Measurements from ENCODE around the gene MRPL4.
"Not testable (repeated sequence)": the region's sequence is repeated elsewhere in the genome, so short reads cannot be mapped to it uniquely, and the experiment has no call there.

The MRPL4 gene

DNA sequence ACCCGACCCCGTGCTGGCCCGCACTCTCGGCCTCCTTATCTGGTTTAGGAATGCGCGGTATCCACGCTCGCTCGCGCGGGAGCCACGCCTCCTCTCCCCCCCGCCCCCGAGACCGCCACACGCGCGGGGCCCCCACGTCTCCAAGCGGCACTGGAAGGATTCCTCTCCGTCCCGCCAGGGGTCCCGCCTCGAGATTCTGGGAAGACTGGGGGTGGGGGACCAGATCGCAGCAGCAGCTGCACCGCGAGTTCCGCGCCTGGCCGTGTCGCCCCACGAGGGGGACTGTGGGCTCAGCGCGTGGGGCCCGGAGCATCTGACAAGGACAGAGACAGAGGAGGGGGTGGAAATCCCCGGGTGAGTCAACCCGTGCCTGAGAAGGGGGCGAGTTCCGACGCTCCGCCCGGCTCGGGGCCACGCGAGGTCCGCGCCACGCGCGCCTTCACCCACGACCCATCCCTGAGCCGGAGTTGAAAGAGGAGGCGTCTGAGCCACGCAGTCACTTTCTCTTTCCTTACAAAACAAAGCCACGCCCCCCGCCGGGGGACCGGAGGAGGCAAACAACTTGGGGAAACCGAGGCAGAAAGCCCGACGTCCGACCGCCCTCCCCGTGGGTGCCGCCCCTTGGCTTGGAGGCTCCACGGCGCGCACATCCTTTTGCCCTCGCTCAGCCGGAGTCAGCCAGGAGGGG is 21.7 kb upstream of the MRPL4 start:
- DNase-seq (ENCODE audit: extremely low read depth in 1 of 2, low read depth in 1 of 2): peak in 1 of 2 donors; percentile 32

- DNase-seq (ENCODE audit: extremely low read depth in 1 of 2, low read depth in 1 of 2): peak in 1 of 2 donors; percentile 46
Observed at GRCh38 chr19:10230861-10231611, 21.0 kb upstream of the MRPL4 start, which contains the start of gene S1PR2. TSS of gene S1PR2 (minus strand) at chr19:10231331. CDS start at chr19:10224905, 6,426 bp downstream.

- DNase-seq (ENCODE audit: extremely low read depth in 1 of 2, low read depth in 1 of 2): no peak
Observed at GRCh38 chr19:10231612-10232228, 20.3 kb upstream of the MRPL4 start.

DNA sequence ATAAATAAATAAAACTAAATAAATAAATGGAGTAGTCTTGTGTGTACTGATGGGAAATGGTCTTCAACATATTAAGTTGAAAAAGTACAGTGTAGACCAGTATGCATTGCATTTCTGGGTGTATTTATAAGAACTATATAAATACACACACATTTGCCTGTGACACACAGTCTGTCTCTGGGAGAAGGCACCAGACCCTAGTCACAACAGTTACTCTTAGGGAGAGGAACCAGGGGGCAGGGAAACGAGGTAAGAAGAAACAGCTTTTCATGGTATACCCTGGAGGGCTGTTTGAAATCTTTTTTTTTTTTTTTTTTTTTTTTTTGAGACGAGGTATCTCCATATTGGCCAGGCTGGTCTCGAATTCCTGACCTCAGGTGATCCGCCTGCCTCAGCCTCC is 18.1 kb upstream of the MRPL4 start:
- DNase-seq (ENCODE audit: extremely low read depth in 1 of 2, low read depth in 1 of 2): no peak

DNA sequence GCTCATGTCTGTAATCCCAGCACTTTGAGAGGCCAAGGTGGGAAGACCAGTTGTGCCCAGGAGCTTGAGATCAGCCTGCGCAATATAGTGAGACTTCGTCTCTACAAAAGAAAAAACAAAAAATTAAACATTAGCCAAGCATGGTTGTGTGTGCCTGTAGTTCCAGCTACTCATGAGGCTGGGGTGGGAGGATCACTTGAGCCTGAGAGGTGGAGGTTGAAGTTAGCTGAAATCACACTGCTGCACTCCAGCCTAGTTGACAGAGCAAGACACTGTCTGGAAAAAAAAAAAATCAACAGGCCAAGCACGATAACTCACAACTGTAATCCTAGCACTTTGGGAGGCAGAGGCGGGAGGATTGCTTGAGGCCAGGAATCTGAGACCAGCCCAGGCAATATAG is 17.0 kb upstream of the MRPL4 start:
- DNase-seq (ENCODE audit: extremely low read depth in 1 of 2, low read depth in 1 of 2): no peak

DNA sequence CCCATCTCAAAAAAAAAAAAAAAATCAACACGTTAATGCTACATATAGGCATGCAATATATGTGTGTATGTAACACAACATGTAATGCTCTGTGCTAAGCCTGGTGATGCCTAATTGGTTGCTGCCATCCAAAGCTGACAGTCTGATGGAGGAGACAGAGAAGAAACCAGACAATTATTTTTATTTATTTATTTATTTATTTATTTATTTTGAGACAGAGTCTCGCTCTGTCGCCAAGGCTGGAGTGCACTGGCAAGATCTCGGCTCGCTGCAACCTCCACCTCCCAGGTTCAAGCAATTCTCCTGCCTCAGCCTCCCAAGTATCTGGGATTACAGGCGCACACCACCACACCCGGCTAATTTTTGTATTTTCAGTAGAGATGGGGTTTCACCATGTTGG is 16.6 kb upstream of the MRPL4 start:
- not testable (repeated sequence) for DNase-seq (ENCODE audit: extremely low read depth in 1 of 2, low read depth in 1 of 2)

DNA sequence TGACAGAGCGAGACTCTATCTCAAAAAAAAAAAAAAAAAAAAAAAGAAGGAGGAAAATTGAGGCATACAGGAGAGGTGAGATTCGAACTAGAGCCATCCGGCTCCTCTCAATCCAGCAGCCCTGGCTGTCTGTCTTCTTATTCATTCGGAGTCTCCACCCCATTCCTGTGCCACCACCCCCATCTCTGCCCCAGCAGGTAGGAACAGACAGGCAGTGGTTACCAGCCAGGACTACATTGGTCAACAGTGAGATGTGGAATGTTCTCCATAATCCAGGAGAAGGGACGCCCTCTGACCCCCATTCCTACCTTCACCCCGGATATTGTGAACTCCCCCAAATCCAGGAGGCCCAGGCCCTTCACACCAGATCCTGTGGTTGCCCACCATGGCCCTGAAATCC is 14.3 kb upstream of the MRPL4 start:
- DNase-seq (ENCODE audit: extremely low read depth in 1 of 2, low read depth in 1 of 2): no peak

DNA sequence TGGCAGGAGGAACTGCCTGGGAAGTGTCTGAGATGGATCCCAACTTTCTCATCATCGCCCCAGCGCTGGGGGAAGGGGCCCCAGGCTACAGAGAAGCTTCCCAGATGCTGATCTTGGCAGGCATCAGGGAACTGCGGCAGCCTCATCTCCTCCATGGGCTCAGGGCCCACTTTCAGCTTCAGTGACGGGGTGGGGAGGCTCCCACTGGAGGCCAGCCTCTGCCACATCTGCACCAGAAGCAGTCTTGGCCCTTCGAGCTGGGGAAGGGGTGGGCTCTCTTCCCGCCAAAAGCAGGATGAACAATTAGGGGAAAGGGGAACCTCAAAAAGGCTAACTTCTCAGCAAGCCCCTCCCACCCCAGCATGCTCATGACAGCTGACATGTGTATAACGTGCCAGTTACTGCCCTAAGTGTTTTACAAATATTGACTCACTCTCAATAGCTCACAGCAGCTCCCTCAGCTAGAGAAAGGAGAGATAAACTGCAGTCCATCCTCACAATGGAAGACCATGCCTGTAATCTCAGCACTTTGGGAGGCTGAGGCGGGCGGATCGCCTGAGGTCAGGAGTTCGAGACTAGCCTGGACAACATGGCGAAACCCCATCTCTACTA is 13.7 kb upstream of the MRPL4 start:
- DNase-seq (ENCODE audit: extremely low read depth in 1 of 2, low read depth in 1 of 2): no peak

DNA sequence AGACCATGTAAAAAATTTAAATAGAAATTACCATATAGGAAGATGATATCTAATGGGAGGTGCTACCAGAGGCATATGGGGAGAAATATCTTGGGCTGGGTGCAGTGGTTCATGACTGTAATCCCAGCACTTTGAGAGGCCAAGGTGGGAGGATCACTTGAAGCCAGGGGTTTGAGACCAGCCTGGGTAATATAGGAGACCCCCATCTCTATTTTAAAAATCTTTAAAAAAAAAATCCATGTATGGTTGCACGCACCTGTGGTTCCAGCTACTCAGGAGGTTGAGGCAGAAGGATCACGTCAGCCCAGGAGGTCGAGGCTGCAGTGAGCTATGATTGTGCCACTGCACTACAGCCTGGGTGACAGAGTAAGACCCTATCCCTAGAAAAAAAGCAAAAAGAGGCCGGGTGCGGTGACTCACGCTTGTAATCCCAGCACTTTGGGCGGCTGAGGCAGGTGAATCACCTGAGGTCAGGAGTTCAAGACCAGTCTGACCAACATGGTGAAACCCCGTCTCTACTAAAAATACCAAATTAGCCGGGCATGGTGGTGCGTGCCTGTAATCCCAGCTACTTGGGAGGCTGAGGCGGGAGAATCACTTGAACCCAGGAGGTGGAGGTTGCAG is 10.1 kb upstream of the MRPL4 start:
- not testable (repeated sequence) for DNase-seq (ENCODE audit: extremely low read depth in 1 of 2, low read depth in 1 of 2)

DNA sequence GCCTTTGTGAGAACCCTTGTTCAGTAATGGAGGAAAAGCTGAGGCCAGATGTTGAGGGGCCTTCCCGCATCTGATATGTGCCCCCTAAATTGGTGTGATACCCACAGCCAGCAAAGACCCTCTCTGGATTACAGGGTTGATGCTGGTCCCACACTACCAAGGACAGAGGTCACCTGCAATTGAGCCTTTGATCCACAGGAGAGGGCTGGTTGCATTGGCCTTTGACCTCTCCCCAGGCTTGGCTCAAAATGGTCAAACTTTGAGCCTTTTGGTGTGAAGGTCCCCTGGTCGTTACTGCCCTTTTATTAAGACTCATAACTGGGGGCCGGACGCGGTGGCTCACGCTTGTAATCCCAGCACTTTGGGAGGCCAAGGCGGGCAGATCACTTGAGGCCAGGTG is 8.4 kb upstream of the MRPL4 start:
- no peak for DNase-seq (ENCODE audit: extremely low read depth in 1 of 2, low read depth in 1 of 2)

DNA sequence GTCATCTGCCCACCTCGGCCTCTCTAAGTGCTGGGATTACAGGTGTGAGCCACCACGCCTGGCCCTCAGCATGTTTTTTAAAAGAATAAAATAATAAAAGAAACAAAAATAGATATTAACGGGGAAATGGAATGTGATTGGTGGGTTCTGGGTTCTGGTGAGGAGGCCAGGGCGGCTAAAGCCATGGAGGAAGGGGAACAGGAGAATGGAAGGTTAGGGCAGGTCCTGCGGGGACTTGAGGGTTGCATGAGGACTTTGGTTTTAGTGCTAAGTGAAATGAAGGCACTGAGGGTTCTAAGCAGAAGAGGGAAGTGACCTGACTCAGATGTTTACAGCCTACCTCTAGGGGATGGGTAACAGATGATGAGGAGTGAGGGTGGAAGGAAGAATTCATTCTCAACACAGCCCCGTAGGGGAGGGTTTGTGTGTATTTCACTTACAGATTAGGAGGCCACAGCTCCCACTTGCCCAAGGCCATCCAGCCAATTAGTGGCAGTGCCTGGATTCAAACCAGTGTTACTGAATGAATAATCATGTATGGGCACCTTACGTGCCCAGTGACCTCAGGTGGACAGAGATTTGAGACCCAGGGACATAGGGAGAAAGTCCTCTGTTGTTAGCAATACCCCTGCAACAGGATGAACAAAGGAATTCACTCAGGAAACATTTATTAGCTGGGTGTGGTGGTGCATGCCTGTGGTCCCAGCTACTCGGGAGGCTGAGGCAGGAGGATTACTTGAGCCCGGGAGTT is 6.7 kb upstream of the MRPL4 start:
- DNase-seq (ENCODE audit: extremely low read depth in 1 of 2, low read depth in 1 of 2): no peak

- DNase-seq (ENCODE audit: extremely low read depth in 1 of 2, low read depth in 1 of 2): no peak
Observed at GRCh38 chr19:10246511-10246910, 5.5 kb upstream of the MRPL4 start.

GRCh38 chr19:10252707-10253106 is 693 bp downstream of the MRPL4 start:
- DNase-seq (ENCODE audit: extremely low read depth in 1 of 2, low read depth in 1 of 2): no peak

- DNase-seq (ENCODE audit: extremely low read depth in 1 of 2, low read depth in 1 of 2): no peak
Observed at GRCh38 chr19:10254244-10254643, 2.2 kb downstream of the MRPL4 start.

- DNase-seq (ENCODE audit: extremely low read depth in 1 of 2, low read depth in 1 of 2): no peak
Observed at GRCh38 chr19:10255358-10255757, 3.3 kb downstream of the MRPL4 start.

- DNase-seq (ENCODE audit: extremely low read depth in 1 of 2, low read depth in 1 of 2): no peak
Observed at GRCh38 chr19:10256551-10256950, 4.5 kb downstream of the MRPL4 start.

DNA sequence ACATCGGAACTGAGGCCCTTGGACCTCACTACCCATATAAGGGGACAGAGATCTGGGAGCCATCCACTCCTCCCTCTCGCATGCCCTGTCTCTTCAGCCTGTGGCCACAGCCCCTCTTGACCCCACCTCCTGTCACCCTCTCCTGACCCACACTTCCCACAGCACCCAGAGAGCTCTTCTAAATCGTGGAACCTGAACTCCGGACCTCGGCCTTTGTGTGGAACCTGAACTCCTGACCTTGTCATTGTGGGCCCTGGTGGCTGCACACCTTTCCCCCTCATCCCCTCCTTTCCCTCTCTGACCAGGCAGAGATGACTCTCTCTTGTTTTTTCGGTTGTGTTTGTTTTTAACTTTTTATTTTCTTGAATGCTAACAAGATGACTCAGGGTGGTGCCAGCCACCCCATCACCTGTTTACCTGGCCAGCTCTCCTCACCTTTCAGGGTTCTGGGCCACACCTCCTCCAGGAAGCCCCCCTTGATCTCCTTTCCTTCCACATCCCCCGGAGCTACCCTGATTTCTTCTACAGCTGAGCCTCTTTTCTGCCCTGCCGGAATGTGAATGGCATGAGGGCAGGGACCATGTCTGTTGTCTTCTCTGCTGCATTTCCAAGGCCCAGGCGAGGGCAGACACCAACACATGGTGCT is 5.1 kb downstream of the MRPL4 start:
- no peak for DNase-seq (ENCODE audit: extremely low read depth in 1 of 2, low read depth in 1 of 2)

GRCh38 chr19:10258080-10258710 is 6.2 kb downstream of the MRPL4 start:
- no peak for DNase-seq (ENCODE audit: extremely low read depth in 1 of 2, low read depth in 1 of 2)

DNA sequence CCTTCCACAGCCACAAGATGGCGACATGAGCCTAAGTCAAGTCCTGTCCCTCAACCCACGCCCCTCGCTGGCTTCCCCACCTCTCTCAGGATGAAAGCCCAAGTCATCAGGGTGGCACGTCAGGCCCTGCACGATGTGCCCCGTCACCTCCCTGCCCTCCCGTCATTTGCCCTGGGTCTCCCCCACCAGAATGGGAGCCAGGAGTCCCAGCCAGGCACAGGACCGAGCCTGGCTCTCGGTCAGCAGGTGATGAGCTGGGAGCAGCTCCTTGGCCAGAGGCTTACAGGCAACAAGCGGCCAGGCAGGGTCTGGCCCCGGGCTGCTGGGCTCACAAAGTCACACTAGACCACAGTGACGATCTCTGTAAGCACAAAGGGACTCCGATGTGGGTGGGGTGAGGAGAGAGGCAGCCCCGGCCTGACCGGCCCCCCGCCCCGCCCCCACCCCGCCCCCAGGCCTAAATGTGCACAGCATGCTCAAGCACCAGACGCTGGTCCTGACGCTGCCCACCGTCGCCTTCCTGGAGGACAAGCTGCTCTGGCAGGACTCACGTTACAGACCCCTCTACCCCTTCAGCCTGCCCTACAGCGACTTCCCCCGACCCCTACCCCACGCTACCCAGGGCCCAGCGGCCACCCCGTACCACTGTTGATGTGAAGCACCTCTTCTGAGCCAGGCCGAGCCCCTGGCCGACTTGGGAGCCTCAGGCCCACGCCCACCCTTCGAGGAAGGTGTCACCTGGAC is 7.3 kb downstream of the MRPL4 start:
- peak; percentile 68 to 80 for DNase-seq (ENCODE audit: extremely low read depth in 1 of 2, low read depth in 1 of 2)

All from activated CD8-positive, alpha-beta memory T cell treated with anti-CD3 and anti-CD28 coated beads for 1 hour (primary cell).